Lower leg skin (tissue), 3 donors: Measurements from ENCODE around the gene PTGDR2.

Experiments
- CTCF ChIP-seq, 3 donors: fragments of 450-650 bp; IDR thresholded peaks; one replicate each; pipeline ENCODE4 v1.5.1; 2016; ENCODE audit warnings: antibody characterized with exemption in 3 of 3, mild to moderate bottlenecking in 3 of 3, moderate library complexity in 2 of 3
- POLR2A ChIP-seq, 2 donors: fragments of 450-650 bp; IDR thresholded peaks; one replicate each; pipeline ENCODE4 v1.6.1; 2016 to 2017; ENCODE audit warnings: antibody characterized with exemption in 2 of 2, mild to moderate bottlenecking in 1 of 2, moderate library complexity in 1 of 2

GRCh38 chr11:60836866-60837515, 18.8 kb downstream of the PTGDR2 start:
- no peak for TF ChIP-seq CTCF (IDR thresholded peaks at IDR 0.05)
- no peak for TF ChIP-seq POLR2A (IDR thresholded peaks at IDR 0.05)
